Neural progenitor cell (in vitro differentiated cells): ENCODE results near the gene EXOG.

ENCODE experiments used
- EZH2 ChIP-seq: fragments of 200-600 bp; sonication (generic); IDR thresholded peaks from 2 replicates; pipeline ENCODE4 v1.6.1; 2017; ENCODE audit warnings: antibody characterized with exemption, mild to moderate bottlenecking, moderate library complexity
- EZH2phosphoT487 ChIP-seq: fragments of 200-600 bp; sonication (generic); IDR thresholded peaks from 2 replicates; pipeline ENCODE4 v1.6.1; 2017; ENCODE audit warnings: antibody characterized with exemption
- TF ChIP-seq, protein P1 (sequence below): fragments of 200-600 bp; sonication (generic); IDR thresholded peaks from 2 replicates; pipeline ENCODE4 v1.5.1; 2017; ENCODE audit warnings: antibody characterized with exemption, mild to moderate bottlenecking

DNA sequence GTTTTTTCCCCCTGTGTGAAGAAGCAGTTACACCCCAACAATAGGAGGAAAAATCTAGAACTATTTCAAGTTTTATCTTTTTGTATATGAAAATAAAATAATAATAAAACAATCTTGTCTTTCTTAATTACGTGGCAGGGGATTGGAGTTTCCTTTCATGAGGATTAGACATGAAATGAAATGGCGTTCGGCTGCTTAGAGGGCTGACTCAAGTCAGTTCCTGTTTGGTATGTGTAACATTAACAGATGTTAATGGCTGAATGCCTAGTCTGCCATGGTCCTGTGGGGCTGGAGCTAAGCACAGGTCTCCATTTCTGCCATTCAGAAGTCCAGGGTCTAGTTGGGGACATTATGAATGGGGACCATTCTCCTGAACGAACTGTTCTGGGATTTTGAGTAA lies 3.1 kb upstream of the EXOG start:
- TF ChIP-seq, protein P1, sequence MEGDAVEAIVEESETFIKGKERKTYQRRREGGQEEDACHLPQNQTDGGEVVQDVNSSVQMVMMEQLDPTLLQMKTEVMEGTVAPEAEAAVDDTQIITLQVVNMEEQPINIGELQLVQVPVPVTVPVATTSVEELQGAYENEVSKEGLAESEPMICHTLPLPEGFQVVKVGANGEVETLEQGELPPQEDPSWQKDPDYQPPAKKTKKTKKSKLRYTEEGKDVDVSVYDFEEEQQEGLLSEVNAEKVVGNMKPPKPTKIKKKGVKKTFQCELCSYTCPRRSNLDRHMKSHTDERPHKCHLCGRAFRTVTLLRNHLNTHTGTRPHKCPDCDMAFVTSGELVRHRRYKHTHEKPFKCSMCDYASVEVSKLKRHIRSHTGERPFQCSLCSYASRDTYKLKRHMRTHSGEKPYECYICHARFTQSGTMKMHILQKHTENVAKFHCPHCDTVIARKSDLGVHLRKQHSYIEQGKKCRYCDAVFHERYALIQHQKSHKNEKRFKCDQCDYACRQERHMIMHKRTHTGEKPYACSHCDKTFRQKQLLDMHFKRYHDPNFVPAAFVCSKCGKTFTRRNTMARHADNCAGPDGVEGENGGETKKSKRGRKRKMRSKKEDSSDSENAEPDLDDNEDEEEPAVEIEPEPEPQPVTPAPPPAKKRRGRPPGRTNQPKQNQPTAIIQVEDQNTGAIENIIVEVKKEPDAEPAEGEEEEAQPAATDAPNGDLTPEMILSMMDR: no peak
- TF ChIP-seq EZH2: no peak
- TF ChIP-seq EZH2phosphoT487: no peak
